Trophoblast cell (in vitro differentiated cells and primary cell): Measurements from ENCODE around the gene ZFP62.

Source experiments
- DNase-seq, 2 donors: peaks; one replicate each; pipeline ENCODE4 v3.0.0-alpha.2; 2016
- H2AFZ ChIP-seq: 2 replicates; pipeline ENCODE4 v1.6.1; 2013; ENCODE audit warnings: low read length, moderate library complexity, mild to moderate bottlenecking; ENCODE audit not compliant: insufficient read depth, poor library complexity
- H2AK5ac ChIP-seq: 2 replicates; pipeline ENCODE4 v1.6.1; 2013; ENCODE audit warnings: mild to moderate bottlenecking, low read length
- H2BK120ac ChIP-seq: 2 replicates; pipeline ENCODE4 v1.6.1; 2013; ENCODE audit warnings: low read length, mild to moderate bottlenecking, moderate library complexity; ENCODE audit not compliant: insufficient read depth, poor library complexity
- H2BK12ac ChIP-seq: 2 replicates; pipeline ENCODE4 v1.6.1; 2013; ENCODE audit warnings: mild to moderate bottlenecking, low read length, moderate library complexity
- H2BK5ac ChIP-seq: 2 replicates; pipeline ENCODE4 v1.6.1; 2013; ENCODE audit warnings: low read length, low read depth, moderate library complexity, mild to moderate bottlenecking; ENCODE audit not compliant: poor library complexity
- H3K14ac ChIP-seq: 2 replicates; pipeline ENCODE4 v1.6.1; 2013; ENCODE audit warnings: mild to moderate bottlenecking, low read length
- H3K18ac ChIP-seq: 2 replicates; pipeline ENCODE4 v1.6.1; 2013; ENCODE audit warnings: mild to moderate bottlenecking, low read length
- H3K23ac ChIP-seq: 2 replicates; pipeline ENCODE4 v1.6.1; 2013; ENCODE audit warnings: low read length
- H3K27ac ChIP-seq: 2 replicates; pipeline ENCODE4 v1.5.1; 2013; ENCODE audit warnings: low read depth, mild to moderate bottlenecking, inconsistent platforms, low read length, moderate library complexity
- H3K27me3 ChIP-seq: 2 replicates; pipeline ENCODE4 v1.6.1; 2013; ENCODE audit warnings: inconsistent platforms, mild to moderate bottlenecking, low read length, moderate library complexity; ENCODE audit not compliant: insufficient read depth
- H3K36me3 ChIP-seq, 2 experiments: 1 replicate in 1 of 2; 2 replicates in 1 of 2; pipeline ENCODE4 v1.6.1; 2013; ENCODE audit warnings: low read length in 2 of 2, mild to moderate bottlenecking in 2 of 2, moderate library complexity in 1 of 2; ENCODE audit not compliant: insufficient read depth in 2 of 2, control insufficient read depth in 1 of 2
- H3K4ac ChIP-seq: 2 replicates; pipeline ENCODE4 v1.6.1; 2013; ENCODE audit warnings: low read depth, mild to moderate bottlenecking, low read length, moderate library complexity
- H3K4me1 ChIP-seq, 2 experiments: 1 replicate in 1 of 2; 2 replicates in 1 of 2; pipeline ENCODE4 v1.6.1; 2013; ENCODE audit warnings: low read length in 2 of 2, mild to moderate bottlenecking in 2 of 2, moderate library complexity in 1 of 2; ENCODE audit not compliant: insufficient read depth in 2 of 2, control insufficient read depth in 1 of 2
- H3K4me2 ChIP-seq: 2 replicates; pipeline ENCODE4 v1.6.1; 2013; ENCODE audit warnings: inconsistent platforms, mild to moderate bottlenecking, low read length, moderate library complexity
- H3K4me3 ChIP-seq: 2 replicates; pipeline ENCODE4 v1.5.1; 2013; ENCODE audit warnings: mild to moderate bottlenecking, low read depth, low read length, inconsistent platforms
- H3K79me1 ChIP-seq: one replicate; pipeline ENCODE4 v1.6.1; 2013; ENCODE audit warnings: low read length
- H3K79me2 ChIP-seq: 2 replicates; pipeline ENCODE4 v1.6.1; 2013; ENCODE audit warnings: low read length, mild to moderate bottlenecking; ENCODE audit not compliant: control insufficient read depth, insufficient read depth, poor library complexity
- H3K9ac ChIP-seq: 2 replicates; pipeline ENCODE4 v1.6.1; 2013; ENCODE audit warnings: mild to moderate bottlenecking, low read length
- H3K9me3 ChIP-seq: 2 replicates; pipeline ENCODE4 v1.6.1; 2013; ENCODE audit warnings: low read depth, mild to moderate bottlenecking, control low read depth, inconsistent platforms, low read length; ENCODE audit not compliant: insufficient read depth
- H4K12ac ChIP-seq: 2 replicates; pipeline ENCODE4 v1.6.1; 2013; ENCODE audit warnings: low read depth, mild to moderate bottlenecking, low read length, moderate library complexity
- H4K8ac ChIP-seq: 2 replicates; pipeline ENCODE4 v1.6.1; 2013; ENCODE audit warnings: low read depth, mild to moderate bottlenecking, low read length, moderate library complexity
- H4K91ac ChIP-seq: one replicate; pipeline ENCODE4 v1.6.1; 2013; ENCODE audit warnings: low read depth, mild to moderate bottlenecking, low read length, moderate library complexity
- WGBS: extraction: QIAGEN DNeasy Blood & Tissue Kit; methylation state at CpG from one replicate; pipeline ENCODE4 v1.1.7; 2013; ENCODE audit warnings: missing lambda C conversion rate; ENCODE audit not compliant: insufficient read length, insufficient coverage; ENCODE audit errors: extremely low coverage; 5-methylcytosine and 5-hydroxymethylcytosine counted together

The ZFP62 gene

GRCh38 chr5:180824630-180825476 lies 36.2 kb downstream of the ZFP62 start:
- H2BK5ac ChIP-seq: no peak overlapping the region
- no peak overlapping the region for H4K8ac ChIP-seq
- H2AFZ ChIP-seq: no peak overlapping the region
- no peaks in the 10 kb centered on the region for H3K79me1 ChIP-seq
- H3K9ac ChIP-seq: no peak overlapping the region
- WGBS: no CpG with 5 or more reads among the region's 10 CpGs
- H3K4ac ChIP-seq: no peak overlapping the region
- no peaks in the 10 kb centered on the region for H3K79me2 ChIP-seq
- H3K4me3 ChIP-seq: no peak overlapping the region
- no peak overlapping the region for H3K14ac ChIP-seq
- no peak overlapping the region for H4K91ac ChIP-seq
- no peak overlapping the region for H3K4me2 ChIP-seq
- H3K9me3 ChIP-seq: no peaks in the 10 kb centered on the region
- H4K12ac ChIP-seq: no peak overlapping the region
- H3K18ac ChIP-seq: no peak overlapping the region
- H3K36me3 ChIP-seq: peaks cover 2 to 3% of the 10 kb centered on the region in 2 experiments
- H2AK5ac ChIP-seq: no peak overlapping the region
- no peaks in the 10 kb centered on the region for H3K4me1 ChIP-seq
- no peak overlapping the region for H3K27ac ChIP-seq
- DNase-seq: no peak
- no peak overlapping the region for H2BK120ac ChIP-seq
- H2BK12ac ChIP-seq: no peak overlapping the region
- no peak overlapping the region for H3K23ac ChIP-seq
- no peaks in the 10 kb centered on the region for H3K27me3 ChIP-seq

GRCh38 chr5:180823940-180824629 lies 37.0 kb downstream of the ZFP62 start:
- Histone ChIP-seq H3K9ac (no peak overlapping the region), H2AK5ac (no peak overlapping the region), H3K79me1 (no peaks in the 10 kb centered on the region), H2BK5ac (no peak overlapping the region), H3K79me2 (no peaks in the 10 kb centered on the region), H3K4ac (no peak overlapping the region), H2BK12ac (no peak overlapping the region), H3K27ac (no peak overlapping the region), H3K4me2 (no peak overlapping the region), H3K36me3 (no peaks in the 10 kb centered on the region), H3K4me1 (no peaks in the 10 kb centered on the region), H2AFZ (no peak overlapping the region), H3K4me3 (no peak overlapping the region), H3K14ac (no peak overlapping the region), H3K23ac (no peak overlapping the region), H3K27me3 (no peaks in the 10 kb centered on the region), H3K18ac (no peak overlapping the region), H3K9me3 (no peaks in the 10 kb centered on the region), H4K91ac (no peak overlapping the region), H4K8ac (no peak overlapping the region), H2BK120ac (no peak overlapping the region), H4K12ac (no peak overlapping the region)
- DNase-seq: no peak
- no CpG with 5 or more reads among the region's 6 CpGs for WGBS

GRCh38 chr5:180823346-180823745 lies 37.7 kb downstream of the ZFP62 start:
- Histone ChIP-seq H3K27me3 (no peaks in the 10 kb centered on the region), H4K91ac (no peak overlapping the region), H3K36me3 (no peaks in the 10 kb centered on the region), H3K9me3 (no peaks in the 10 kb centered on the region), H4K12ac (no peak overlapping the region), H4K8ac (no peak overlapping the region), H2BK120ac (no peak overlapping the region), H2BK12ac (no peak overlapping the region), H3K4ac (no peak overlapping the region), H2AK5ac (no peak overlapping the region), H3K9ac (no peak overlapping the region), H3K27ac (no peak overlapping the region), H3K4me2 (no peak overlapping the region), H3K4me3 (no peak overlapping the region), H3K14ac (no peak overlapping the region), H3K23ac (no peak overlapping the region), H3K4me1 (no peaks in the 10 kb centered on the region), H3K79me1 (no peaks in the 10 kb centered on the region), H3K18ac (no peak overlapping the region), H2BK5ac (no peak overlapping the region), H2AFZ (peak overlapping the region; percentile 1), H3K79me2 (no peaks in the 10 kb centered on the region)
- no CpG with 5 or more reads among the region's 7 CpGs for WGBS
- DNase-seq: no peak

GRCh38 chr5:180821538-180821937 lies 39.5 kb downstream of the ZFP62 start:
- H3K18ac ChIP-seq: no peak overlapping the region
- no peak overlapping the region for H4K8ac ChIP-seq
- H3K4me2 ChIP-seq: no peak overlapping the region
- no peak overlapping the region for H3K23ac ChIP-seq
- no peak overlapping the region for H4K12ac ChIP-seq
- H4K91ac ChIP-seq: no peak overlapping the region
- DNase-seq: no peak
- no peak overlapping the region for H2BK5ac ChIP-seq
- H3K14ac ChIP-seq: no peak overlapping the region
- no peak overlapping the region for H2BK12ac ChIP-seq
- no peaks in the 10 kb centered on the region for H3K9me3 ChIP-seq
- no peaks in the 10 kb centered on the region for H3K79me2 ChIP-seq
- no peak overlapping the region for H2AFZ ChIP-seq
- H3K4me3 ChIP-seq: no peak overlapping the region
- H3K79me1 ChIP-seq: peaks cover 3% of the 10 kb centered on the region
- no peak overlapping the region for H3K9ac ChIP-seq
- H2AK5ac ChIP-seq: no peak overlapping the region
- no peak overlapping the region for H3K27ac ChIP-seq
- H3K4ac ChIP-seq: no peak overlapping the region
- no CpG with 5 or more reads among the region's 4 CpGs for WGBS
- no peaks in the 10 kb centered on the region for H3K27me3 ChIP-seq
- H3K36me3 ChIP-seq: no peaks in the 10 kb centered on the region
- H3K4me1 ChIP-seq: peaks cover 2 to 7% of the 10 kb centered on the region in 2 experiments
- no peak overlapping the region for H2BK120ac ChIP-seq
